ENCODE measurements around the gene MYOG.

MYOG gene

DNA sequence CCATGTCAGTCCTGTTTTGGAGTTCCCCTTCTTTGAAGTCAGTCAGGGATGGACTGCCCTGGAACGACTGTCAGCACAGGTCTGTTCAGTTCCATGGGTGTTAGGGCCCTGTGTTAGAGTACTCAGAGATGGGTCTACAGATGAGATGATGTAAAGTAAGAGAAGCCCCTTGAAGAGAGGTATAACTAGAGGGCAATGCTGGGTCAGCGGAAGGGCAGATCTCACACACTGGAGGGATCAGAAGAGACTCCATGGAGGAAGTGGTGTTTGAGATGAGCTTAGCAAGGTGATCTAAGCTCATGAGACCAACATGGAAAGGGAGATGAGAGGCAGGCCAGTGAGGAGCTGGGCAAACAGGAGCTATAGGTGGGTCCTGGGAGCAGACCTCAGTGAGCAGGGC, 51.9 kb downstream of the MYOG start:
- TF ChIP-seq, protein P1, sequence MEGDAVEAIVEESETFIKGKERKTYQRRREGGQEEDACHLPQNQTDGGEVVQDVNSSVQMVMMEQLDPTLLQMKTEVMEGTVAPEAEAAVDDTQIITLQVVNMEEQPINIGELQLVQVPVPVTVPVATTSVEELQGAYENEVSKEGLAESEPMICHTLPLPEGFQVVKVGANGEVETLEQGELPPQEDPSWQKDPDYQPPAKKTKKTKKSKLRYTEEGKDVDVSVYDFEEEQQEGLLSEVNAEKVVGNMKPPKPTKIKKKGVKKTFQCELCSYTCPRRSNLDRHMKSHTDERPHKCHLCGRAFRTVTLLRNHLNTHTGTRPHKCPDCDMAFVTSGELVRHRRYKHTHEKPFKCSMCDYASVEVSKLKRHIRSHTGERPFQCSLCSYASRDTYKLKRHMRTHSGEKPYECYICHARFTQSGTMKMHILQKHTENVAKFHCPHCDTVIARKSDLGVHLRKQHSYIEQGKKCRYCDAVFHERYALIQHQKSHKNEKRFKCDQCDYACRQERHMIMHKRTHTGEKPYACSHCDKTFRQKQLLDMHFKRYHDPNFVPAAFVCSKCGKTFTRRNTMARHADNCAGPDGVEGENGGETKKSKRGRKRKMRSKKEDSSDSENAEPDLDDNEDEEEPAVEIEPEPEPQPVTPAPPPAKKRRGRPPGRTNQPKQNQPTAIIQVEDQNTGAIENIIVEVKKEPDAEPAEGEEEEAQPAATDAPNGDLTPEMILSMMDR (IDR thresholded peaks at IDR 0.05; ENCODE audit: low read depth, low read length): no peak
- no peak overlapping the region for H3K4me3 ChIP-seq (ENCODE audit: low read depth, low read length)

DNA sequence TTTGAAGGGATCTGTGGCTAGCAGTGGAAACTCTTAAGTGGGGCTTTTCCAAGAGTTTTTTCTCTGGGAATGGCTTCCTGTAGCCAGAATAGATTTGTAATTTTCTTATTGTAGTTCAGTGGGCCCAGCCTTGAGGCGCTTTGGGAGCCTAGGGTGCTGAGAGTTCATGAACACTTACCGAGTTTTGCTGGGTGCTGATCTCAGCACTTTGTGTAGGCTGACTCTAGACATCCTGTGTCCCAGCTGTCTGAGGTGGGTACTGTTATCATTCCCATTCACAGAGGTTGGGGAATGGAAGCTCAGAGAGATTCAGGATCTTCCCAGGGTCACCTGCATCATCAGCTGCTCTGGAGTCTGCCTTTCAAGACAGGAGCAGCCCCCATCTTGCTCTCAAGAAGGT, 52.5 kb downstream of the MYOG start:
- TF ChIP-seq, protein P1 (IDR thresholded peaks at IDR 0.05; ENCODE audit: low read depth, low read length): no peak
- no peak overlapping the region for H3K4me3 ChIP-seq (ENCODE audit: low read depth, low read length)
